ENCODE measurements around the gene A2M. TPM values are rescaled to one million over a fixed set of nuclear protein-coding genes. Genes with fewer than 3 reads are reported as not detected.

The A2M gene
- total RNA-seq, 1 donor from 2014 or later, result 1.2 TPM

DNA sequence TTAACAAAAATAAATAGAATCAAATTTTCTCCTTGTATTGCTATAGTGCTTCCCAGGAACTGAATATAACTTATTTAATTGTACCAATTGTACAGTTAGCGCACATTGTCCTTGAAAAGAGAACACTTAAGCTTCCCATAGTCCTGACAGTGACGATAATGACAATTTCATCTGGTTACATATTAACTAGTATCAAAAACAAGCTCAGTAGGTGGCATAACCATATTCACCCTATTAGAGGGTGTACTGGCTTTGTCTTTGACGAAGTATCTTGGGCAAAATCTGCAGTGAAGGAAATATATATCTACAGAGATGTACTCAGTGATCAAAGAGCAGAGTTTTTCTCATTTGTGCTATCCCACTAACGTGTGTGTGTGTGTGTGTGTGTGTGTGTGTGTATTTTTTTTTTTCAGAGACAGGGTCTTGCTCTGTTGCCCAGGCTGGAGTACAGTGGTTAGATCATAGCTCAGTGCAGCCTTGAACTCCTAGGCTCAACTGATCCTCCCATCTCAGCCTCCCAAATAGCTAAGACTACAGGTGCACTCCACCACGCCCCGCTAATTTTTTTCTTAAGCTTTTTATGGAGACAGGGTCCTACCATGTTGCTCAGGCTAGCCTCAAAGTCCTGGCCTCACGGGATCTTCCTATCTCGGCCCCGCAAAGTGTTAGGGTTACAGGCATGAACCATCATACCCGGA lies 4.9 kb upstream of the A2M start:
- no peak for TF ChIP-seq CTCF (IDR thresholded peaks at IDR 0.05)
- DNase-seq (ENCODE audit: extremely low spot score, unreplicated experiment), result no peak
- Mint-ChIP-seq H3K27me3 (ENCODE audit: unreplicated experiment) (peaks cover 2% of the 10 kb centered on the region), H3K36me3 (ENCODE audit: unreplicated experiment) (no peaks in the 10 kb centered on the region), H3K4me1 (ENCODE audit: unreplicated experiment) (no peaks in the 10 kb centered on the region), H3K4me3 (ENCODE audit: unreplicated experiment) (no peak overlapping the region), H3K27ac (ENCODE audit: unreplicated experiment) (no peak overlapping the region), H3K9me3 (ENCODE audit: unreplicated experiment) (no peaks in the 10 kb centered on the region)

DNA sequence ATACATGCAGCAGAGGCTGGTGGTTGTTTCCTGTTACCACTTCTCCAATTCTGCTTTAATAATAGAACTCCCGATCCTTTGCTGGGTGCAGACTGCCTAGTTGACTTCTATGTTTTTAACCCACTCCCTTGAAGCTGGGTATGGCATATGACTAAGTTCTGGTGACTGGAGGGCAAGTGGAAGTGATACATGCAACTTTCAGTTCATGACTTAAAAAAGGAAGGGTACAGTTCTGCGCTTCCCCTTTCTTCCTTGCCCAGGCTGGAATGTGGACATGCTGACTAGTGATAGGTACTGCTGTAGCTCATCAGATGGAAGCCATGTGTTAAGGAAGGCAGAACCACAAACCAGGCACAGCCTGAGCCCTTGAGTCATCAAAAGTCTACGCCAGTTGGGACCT lies 2.4 kb upstream of the A2M start:
- Mint-ChIP-seq H3K9me3 (ENCODE audit: unreplicated experiment) (no peaks in the 10 kb centered on the region), H3K4me1 (ENCODE audit: unreplicated experiment) (no peaks in the 10 kb centered on the region), H3K4me3 (ENCODE audit: unreplicated experiment) (no peak overlapping the region), H3K27ac (ENCODE audit: unreplicated experiment) (no peak overlapping the region), H3K27me3 (ENCODE audit: unreplicated experiment) (peaks cover 4% of the 10 kb centered on the region), H3K36me3 (ENCODE audit: unreplicated experiment) (no peaks in the 10 kb centered on the region)
- no peak for TF ChIP-seq CTCF (IDR thresholded peaks at IDR 0.05)
- no peak for DNase-seq (ENCODE audit: extremely low spot score, unreplicated experiment)

DNA sequence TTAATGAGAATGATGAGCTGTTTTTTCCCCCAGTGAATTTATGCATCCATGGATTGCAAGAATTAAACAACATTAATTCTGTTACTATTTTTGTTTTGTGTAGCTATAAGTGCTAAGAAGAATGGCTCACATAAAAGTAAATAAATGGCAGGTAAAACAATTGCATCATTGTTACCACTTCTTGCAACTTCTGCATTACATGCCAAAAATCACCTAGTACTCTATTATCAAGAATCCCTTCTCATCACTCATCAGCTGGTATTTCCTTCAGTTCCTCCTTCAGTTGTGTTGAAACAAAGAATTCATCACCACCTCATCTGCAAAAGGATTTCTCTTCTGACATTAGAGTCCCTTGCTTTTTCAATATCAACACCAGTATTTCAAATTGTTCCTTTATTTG lies 773 bp downstream of the A2M start:
- DNase-seq (ENCODE audit: extremely low spot score, unreplicated experiment), result no peak
- no peaks in the 10 kb centered on the region for H3K9me3 Mint-ChIP-seq (ENCODE audit: unreplicated experiment)
- no peaks in the 10 kb centered on the region for H3K4me1 Mint-ChIP-seq (ENCODE audit: unreplicated experiment)
- H3K36me3 Mint-ChIP-seq (ENCODE audit: unreplicated experiment), result no peaks in the 10 kb centered on the region
- no peak for TF ChIP-seq CTCF (IDR thresholded peaks at IDR 0.05)
- no peak overlapping the region for H3K27ac Mint-ChIP-seq (ENCODE audit: unreplicated experiment)
- H3K27me3 Mint-ChIP-seq (ENCODE audit: unreplicated experiment), result peaks cover 6% of the 10 kb centered on the region
- H3K4me3 Mint-ChIP-seq (ENCODE audit: unreplicated experiment), result no peak overlapping the region

DNA sequence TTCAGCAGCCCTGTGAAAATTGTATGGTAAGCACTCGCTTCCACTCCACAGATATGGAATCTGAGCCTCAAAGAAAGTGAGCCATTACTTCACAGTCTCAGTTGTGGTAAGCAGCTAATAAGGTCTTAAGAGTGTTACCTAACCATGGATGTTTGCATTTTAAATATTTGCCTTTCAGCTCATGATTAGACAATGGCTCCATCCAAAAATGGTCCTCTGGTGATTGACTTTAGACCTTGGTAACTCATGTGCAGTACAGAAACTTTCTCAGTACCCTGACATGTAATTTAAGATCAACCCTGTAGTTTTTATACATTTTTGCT lies 1.8 kb downstream of the A2M start:
- no peak for TF ChIP-seq CTCF (IDR thresholded peaks at IDR 0.05)
- DNase-seq (ENCODE audit: extremely low spot score, unreplicated experiment), result no peak
- H3K4me1 Mint-ChIP-seq (ENCODE audit: unreplicated experiment), result no peaks in the 10 kb centered on the region
- no peak overlapping the region for H3K27ac Mint-ChIP-seq (ENCODE audit: unreplicated experiment)
- no peaks in the 10 kb centered on the region for H3K9me3 Mint-ChIP-seq (ENCODE audit: unreplicated experiment)
- peaks cover 6% of the 10 kb centered on the region for H3K27me3 Mint-ChIP-seq (ENCODE audit: unreplicated experiment)
- no peaks in the 10 kb centered on the region for H3K36me3 Mint-ChIP-seq (ENCODE audit: unreplicated experiment)
- no peak overlapping the region for H3K4me3 Mint-ChIP-seq (ENCODE audit: unreplicated experiment)

DNA sequence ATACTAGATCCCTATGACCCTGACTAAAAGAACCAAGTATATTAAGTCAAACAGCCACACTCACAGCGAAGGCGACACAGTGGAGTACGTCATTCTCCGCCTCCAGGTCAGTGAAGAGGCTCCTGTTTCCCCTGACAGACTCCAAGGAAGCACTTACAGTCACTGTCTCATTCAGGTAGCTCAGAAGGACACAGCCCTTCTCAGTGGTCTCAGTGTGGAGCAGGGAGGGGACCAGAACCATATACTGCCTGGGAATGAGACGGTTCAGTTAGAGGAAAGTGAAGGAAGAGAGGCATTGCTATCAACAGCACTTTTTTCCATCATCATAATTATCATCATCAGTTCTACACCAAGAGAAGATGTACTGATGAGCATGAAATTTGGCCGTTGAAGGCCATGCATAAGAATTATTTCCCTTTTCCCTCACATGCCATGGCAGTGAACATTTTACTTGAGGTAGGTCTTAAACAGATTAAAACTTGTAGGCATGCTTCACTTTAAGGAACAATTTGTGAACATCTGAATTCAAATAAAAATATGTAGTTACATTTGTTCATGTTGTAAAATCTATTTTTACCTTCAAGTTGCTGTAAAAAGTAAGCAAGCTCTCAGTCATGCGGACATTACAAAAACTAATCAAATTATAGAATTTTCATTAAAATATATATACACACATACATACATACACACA lies 2.3 kb downstream of the A2M start:
- Mint-ChIP-seq H3K9me3 (ENCODE audit: unreplicated experiment) (no peaks in the 10 kb centered on the region), H3K27ac (ENCODE audit: unreplicated experiment) (no peak overlapping the region), H3K4me1 (ENCODE audit: unreplicated experiment) (no peaks in the 10 kb centered on the region), H3K27me3 (ENCODE audit: unreplicated experiment) (peaks cover 6% of the 10 kb centered on the region), H3K36me3 (ENCODE audit: unreplicated experiment) (no peaks in the 10 kb centered on the region), H3K4me3 (ENCODE audit: unreplicated experiment) (no peak overlapping the region)
- no peak for TF ChIP-seq CTCF (IDR thresholded peaks at IDR 0.05)
- DNase-seq (ENCODE audit: extremely low spot score, unreplicated experiment), result no peak
